ENCODE data around the gene RD3L.
"Not testable (repeated sequence)": the region's sequence is repeated elsewhere in the genome, so short reads cannot be mapped to it uniquely, and the experiment has no call there.

The RD3L gene

DNA sequence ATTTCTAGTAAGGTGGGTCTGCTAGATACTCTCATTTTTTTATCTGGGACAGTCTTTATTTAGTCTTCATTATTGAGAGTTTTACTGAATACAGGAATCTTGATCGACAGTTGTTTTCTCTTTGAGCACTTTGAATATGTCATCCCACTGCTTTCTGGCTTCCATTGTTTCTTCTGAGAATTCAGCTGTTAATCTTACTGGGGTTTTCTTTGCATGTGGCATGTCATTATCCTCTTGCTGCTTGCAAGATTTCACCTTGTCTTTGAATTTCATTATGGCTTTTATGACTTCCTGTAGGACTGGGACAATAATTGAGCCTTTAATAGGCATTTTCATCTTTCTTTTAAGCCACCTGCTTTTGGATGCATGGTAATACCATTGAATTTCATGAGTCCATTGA lies 46.7 kb upstream of the RD3L start:
- no peak for TF ChIP-seq ARNTL (CRISPR knock-in tag; IDR thresholded peaks at IDR 0.05; ENCODE audit: borderline replicate concordance, low read depth)
- no peak for TF ChIP-seq ISL1 (CRISPR knock-in tag; IDR thresholded peaks at IDR 0.05)
- no peak for TF ChIP-seq ZFP30 (CRISPR knock-in tag; IDR thresholded peaks at IDR 0.05)
- TF ChIP-seq ZNF8 (CRISPR knock-in tag; IDR thresholded peaks at IDR 0.05) = peak; percentile 94
- no peak for TF ChIP-seq CREB5 (CRISPR knock-in tag; IDR thresholded peaks at IDR 0.05; ENCODE audit: low read depth)
- TF ChIP-seq CSRNP3 (CRISPR knock-in tag; IDR thresholded peaks at IDR 0.05) = no peak
- ATAC-seq = no peak

- TF ChIP-seq ZC3H10 (CRISPR knock-in tag; IDR thresholded peaks at IDR 0.05) (no peak), PPARA (CRISPR knock-in tag; IDR thresholded peaks at IDR 0.05; ENCODE audit: borderline replicate concordance) (no peak), POU6F1 (CRISPR knock-in tag; IDR thresholded peaks at IDR 0.05; ENCODE audit: borderline replicate concordance, low read depth) (no peak)
- ATAC-seq = no peak
Measured at GRCh38 chr14:103984196-103984595, 41.9 kb upstream of the RD3L start.

- ATAC-seq = not testable (repeated sequence)
Measured at GRCh38 chr14:103980623-103981238, 38.4 kb upstream of the RD3L start.

- no peak for TF ChIP-seq GLIS3 (CRISPR knock-in tag; IDR thresholded peaks at IDR 0.05)
- TF ChIP-seq ZNF8 (CRISPR knock-in tag; IDR thresholded peaks at IDR 0.05) = no peak
- TF ChIP-seq OSR1 (CRISPR knock-in tag; IDR thresholded peaks at IDR 0.05) = no peak
- TF ChIP-seq CSRNP3 (CRISPR knock-in tag; IDR thresholded peaks at IDR 0.05) = no peak
- TF ChIP-seq ZNF70 (CRISPR knock-in tag; IDR thresholded peaks at IDR 0.05) = no peak
- no peak for TF ChIP-seq BACH2 (CRISPR knock-in tag; IDR thresholded peaks at IDR 0.05; ENCODE audit: borderline replicate concordance)
- TF ChIP-seq POU6F1 (CRISPR knock-in tag; IDR thresholded peaks at IDR 0.05; ENCODE audit: borderline replicate concordance, low read depth) = no peak
- TF ChIP-seq ZFP30 (CRISPR knock-in tag; IDR thresholded peaks at IDR 0.05) = no peak
- TF ChIP-seq CSDC2 (CRISPR knock-in tag; IDR thresholded peaks at IDR 0.05) = no peak
- TF ChIP-seq TOX (CRISPR knock-in tag; IDR thresholded peaks at IDR 0.05; ENCODE audit: borderline replicate concordance) = no peak
- no peak for TF ChIP-seq ZC3H10 (CRISPR knock-in tag; IDR thresholded peaks at IDR 0.05)
- no peak for TF ChIP-seq ZFP3 (CRISPR knock-in tag; IDR thresholded peaks at IDR 0.05)
- no peak for TF ChIP-seq ZNF565 (CRISPR knock-in tag; conservative IDR thresholded peaks at IDR 0.05; ENCODE audit: low read depth)
- ATAC-seq = no peak
Measured at GRCh38 chr14:103974575-103974974, 32.2 kb upstream of the RD3L start.

DNA sequence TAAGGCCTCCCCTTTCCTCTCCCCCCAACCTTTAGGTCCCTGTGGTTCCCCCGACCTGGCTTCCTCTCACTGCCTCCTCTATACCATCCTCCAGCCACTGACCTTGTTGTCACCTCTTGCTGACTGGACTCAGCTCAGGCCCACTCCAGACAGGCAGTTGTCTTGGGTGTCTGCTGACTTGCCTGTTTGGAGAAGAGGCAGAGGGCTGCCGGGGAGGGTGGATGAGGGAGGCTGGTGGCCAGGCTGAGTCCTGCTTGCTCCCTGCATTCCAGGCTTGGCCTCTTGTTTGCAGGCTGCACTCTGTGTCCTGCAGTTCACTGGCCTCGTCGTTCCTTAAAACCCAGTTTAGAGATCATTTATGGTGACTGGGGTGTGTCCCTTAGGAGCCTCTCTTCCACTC lies 31.0 kb upstream of the RD3L start:
- no peak for ATAC-seq
- TF ChIP-seq ISL1 (CRISPR knock-in tag; IDR thresholded peaks at IDR 0.05) = no peak
- no peak for TF ChIP-seq ZFP30 (CRISPR knock-in tag; IDR thresholded peaks at IDR 0.05)
- TF ChIP-seq CREB5 (CRISPR knock-in tag; IDR thresholded peaks at IDR 0.05; ENCODE audit: low read depth) = no peak
- TF ChIP-seq TOX (CRISPR knock-in tag; IDR thresholded peaks at IDR 0.05; ENCODE audit: borderline replicate concordance) = no peak
- no peak for TF ChIP-seq ZNF565 (CRISPR knock-in tag; conservative IDR thresholded peaks at IDR 0.05; ENCODE audit: low read depth)
- TF ChIP-seq BACH2 (CRISPR knock-in tag; IDR thresholded peaks at IDR 0.05; ENCODE audit: borderline replicate concordance) = no peak
- TF ChIP-seq CSDC2 (CRISPR knock-in tag; IDR thresholded peaks at IDR 0.05) = no peak
- no peak for TF ChIP-seq GLIS3 (CRISPR knock-in tag; IDR thresholded peaks at IDR 0.05)
- TF ChIP-seq ARNTL (CRISPR knock-in tag; IDR thresholded peaks at IDR 0.05; ENCODE audit: borderline replicate concordance, low read depth) = no peak
- TF ChIP-seq ZNF70 (CRISPR knock-in tag; IDR thresholded peaks at IDR 0.05) = no peak
- no peak for TF ChIP-seq OSR1 (CRISPR knock-in tag; IDR thresholded peaks at IDR 0.05)

Data from SK-N-SH treated with all-trans-retinoic acid at 6 μM for 48 hours (cell line).